ENCODE data around the gene ARHGAP33.

DNA sequence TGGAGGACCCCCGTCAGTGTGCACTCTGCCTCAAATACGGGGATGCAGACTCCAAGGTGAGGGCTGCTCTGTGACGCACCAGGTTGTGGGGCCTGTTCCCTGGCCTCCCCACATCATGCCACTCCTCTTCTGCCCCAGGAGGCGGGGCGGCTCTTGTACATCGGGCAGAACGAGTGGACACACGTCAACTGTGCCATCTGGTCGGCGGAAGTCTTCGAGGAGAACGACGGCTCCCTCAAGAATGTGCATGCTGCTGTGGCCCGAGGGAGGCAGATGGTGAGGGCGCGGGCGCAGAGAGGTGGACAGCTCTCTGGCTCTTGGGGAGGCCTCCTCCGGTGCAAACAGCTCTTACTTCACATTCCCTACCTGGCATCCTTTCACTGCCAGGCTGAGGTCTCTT is 46.3 kb upstream of the ARHGAP33 start:
- TF ChIP-seq, protein P1, sequence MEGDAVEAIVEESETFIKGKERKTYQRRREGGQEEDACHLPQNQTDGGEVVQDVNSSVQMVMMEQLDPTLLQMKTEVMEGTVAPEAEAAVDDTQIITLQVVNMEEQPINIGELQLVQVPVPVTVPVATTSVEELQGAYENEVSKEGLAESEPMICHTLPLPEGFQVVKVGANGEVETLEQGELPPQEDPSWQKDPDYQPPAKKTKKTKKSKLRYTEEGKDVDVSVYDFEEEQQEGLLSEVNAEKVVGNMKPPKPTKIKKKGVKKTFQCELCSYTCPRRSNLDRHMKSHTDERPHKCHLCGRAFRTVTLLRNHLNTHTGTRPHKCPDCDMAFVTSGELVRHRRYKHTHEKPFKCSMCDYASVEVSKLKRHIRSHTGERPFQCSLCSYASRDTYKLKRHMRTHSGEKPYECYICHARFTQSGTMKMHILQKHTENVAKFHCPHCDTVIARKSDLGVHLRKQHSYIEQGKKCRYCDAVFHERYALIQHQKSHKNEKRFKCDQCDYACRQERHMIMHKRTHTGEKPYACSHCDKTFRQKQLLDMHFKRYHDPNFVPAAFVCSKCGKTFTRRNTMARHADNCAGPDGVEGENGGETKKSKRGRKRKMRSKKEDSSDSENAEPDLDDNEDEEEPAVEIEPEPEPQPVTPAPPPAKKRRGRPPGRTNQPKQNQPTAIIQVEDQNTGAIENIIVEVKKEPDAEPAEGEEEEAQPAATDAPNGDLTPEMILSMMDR (conservative IDR thresholded peaks at IDR 0.05; ENCODE audit: low read depth in 2 of 2): no peak
- TF ChIP-seq JUNB (IDR thresholded peaks at IDR 0.05; ENCODE audit: unreplicated experiment): no peak
- TF ChIP-seq EZH2 (IDR thresholded peaks at IDR 0.05; ENCODE audit: low read depth, unreplicated experiment): no peak
- no peak for TF ChIP-seq EZH2phosphoT487 (IDR thresholded peaks at IDR 0.05; ENCODE audit: unreplicated experiment)
- TF ChIP-seq CREB1 (CRISPR knock-in tag; IDR thresholded peaks at IDR 0.05; ENCODE audit: low read depth): no peak
- no peak for TF ChIP-seq POLR2AphosphoS5 (IDR thresholded peaks at IDR 0.05; ENCODE audit: low read depth)
- no peak for TF ChIP-seq ZNF331 (CRISPR knock-in tag; IDR thresholded peaks at IDR 0.05; ENCODE audit: low read depth)
- no peak for TF ChIP-seq STAT1 (IDR thresholded peaks at IDR 0.05; ENCODE audit: unreplicated experiment)
- TF ChIP-seq, protein P2, sequence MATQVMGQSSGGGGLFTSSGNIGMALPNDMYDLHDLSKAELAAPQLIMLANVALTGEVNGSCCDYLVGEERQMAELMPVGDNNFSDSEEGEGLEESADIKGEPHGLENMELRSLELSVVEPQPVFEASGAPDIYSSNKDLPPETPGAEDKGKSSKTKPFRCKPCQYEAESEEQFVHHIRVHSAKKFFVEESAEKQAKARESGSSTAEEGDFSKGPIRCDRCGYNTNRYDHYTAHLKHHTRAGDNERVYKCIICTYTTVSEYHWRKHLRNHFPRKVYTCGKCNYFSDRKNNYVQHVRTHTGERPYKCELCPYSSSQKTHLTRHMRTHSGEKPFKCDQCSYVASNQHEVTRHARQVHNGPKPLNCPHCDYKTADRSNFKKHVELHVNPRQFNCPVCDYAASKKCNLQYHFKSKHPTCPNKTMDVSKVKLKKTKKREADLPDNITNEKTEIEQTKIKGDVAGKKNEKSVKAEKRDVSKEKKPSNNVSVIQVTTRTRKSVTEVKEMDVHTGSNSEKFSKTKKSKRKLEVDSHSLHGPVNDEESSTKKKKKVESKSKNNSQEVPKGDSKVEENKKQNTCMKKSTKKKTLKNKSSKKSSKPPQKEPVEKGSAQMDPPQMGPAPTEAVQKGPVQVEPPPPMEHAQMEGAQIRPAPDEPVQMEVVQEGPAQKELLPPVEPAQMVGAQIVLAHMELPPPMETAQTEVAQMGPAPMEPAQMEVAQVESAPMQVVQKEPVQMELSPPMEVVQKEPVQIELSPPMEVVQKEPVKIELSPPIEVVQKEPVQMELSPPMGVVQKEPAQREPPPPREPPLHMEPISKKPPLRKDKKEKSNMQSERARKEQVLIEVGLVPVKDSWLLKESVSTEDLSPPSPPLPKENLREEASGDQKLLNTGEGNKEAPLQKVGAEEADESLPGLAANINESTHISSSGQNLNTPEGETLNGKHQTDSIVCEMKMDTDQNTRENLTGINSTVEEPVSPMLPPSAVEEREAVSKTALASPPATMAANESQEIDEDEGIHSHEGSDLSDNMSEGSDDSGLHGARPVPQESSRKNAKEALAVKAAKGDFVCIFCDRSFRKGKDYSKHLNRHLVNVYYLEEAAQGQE (IDR thresholded peaks at IDR 0.05; ENCODE audit: unreplicated experiment): no peak
- TF ChIP-seq, protein P3, sequence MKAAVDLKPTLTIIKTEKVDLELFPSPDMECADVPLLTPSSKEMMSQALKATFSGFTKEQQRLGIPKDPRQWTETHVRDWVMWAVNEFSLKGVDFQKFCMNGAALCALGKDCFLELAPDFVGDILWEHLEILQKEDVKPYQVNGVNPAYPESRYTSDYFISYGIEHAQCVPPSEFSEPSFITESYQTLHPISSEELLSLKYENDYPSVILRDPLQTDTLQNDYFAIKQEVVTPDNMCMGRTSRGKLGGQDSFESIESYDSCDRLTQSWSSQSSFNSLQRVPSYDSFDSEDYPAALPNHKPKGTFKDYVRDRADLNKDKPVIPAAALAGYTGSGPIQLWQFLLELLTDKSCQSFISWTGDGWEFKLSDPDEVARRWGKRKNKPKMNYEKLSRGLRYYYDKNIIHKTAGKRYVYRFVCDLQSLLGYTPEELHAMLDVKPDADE (IDR thresholded peaks at IDR 0.05): no peak

Measured in GM23338 (cell line).